HepG2 (cell line): ENCODE data around the gene TRABD. TPM values are rescaled to one million over a fixed set of nuclear protein-coding genes. Genes with fewer than 3 reads are reported as not detected.

ENCODE experiments used
- CBX2 ChIP-seq, 2 experiments: fragments of 200-600 bp in 1 of 2; sonication (generic); formaldehyde crosslinking in 1 of 2; IDR thresholded peaks; 2 replicates each; pipeline versions ENCODE4 v1.7.0 to v1.8.1; 2018 to 2022; ENCODE audit warnings: low read depth in 2 of 2, low read length in 1 of 2, mild to moderate bottlenecking in 1 of 2, missing genetic modification reagents in 1 of 2
- CEBPG ChIP-seq: IDR thresholded peaks from 2 replicates; pipeline ENCODE4 v1.6.1; 2016
- CREB1 ChIP-seq, 2 experiments: fragments of 450-650 bp in 1 of 2; IDR thresholded peaks; 2 replicates each; pipeline ENCODE4 v1.6.1; 2016 to 2017; ENCODE audit warnings: control low read depth in 1 of 2, mild to moderate bottlenecking in 1 of 2, missing compliant biosample characterization in 1 of 2, missing genetic modification characterization in 1 of 2
- CSRNP1 ChIP-seq: sonication (generic); formaldehyde crosslinking; IDR thresholded peaks from 2 replicates; pipeline ENCODE4 v1.8.1; 2023; ENCODE audit warnings: mild to moderate bottlenecking, missing genetic modification reagents
- HNRNPLL ChIP-seq: fragments of 200-400 bp; formaldehyde crosslinking; IDR thresholded peaks from 2 replicates; pipeline ENCODE4 v1.6.1; 2017; ENCODE audit warnings: mild to moderate bottlenecking, low read depth, low read length; ENCODE audit not compliant: poor library complexity, severe bottlenecking
- MAFF ChIP-seq: IDR thresholded peaks from 2 replicates; pipeline ENCODE4 v1.6.1; 2011; ENCODE audit warnings: low read depth, low read length, improper control_type of control experiment
- MLLT10 ChIP-seq: sonication (generic); formaldehyde crosslinking; IDR thresholded peaks from 2 replicates; pipeline ENCODE4 v1.4.0; 2020; ENCODE audit warnings: missing genetic modification reagents
- SMAD1 ChIP-seq: sonication (generic); formaldehyde crosslinking; IDR thresholded peaks from 2 replicates; pipeline ENCODE4 v1.4.0; 2020; ENCODE audit warnings: missing genetic modification reagents, low read depth, mild to moderate bottlenecking, borderline replicate concordance
- THAP11 ChIP-seq: IDR thresholded peaks from 2 replicates; pipeline ENCODE4 v1.6.1; 2016; ENCODE audit warnings: missing biosample characterization, missing genetic modification reagents
- UBTF ChIP-seq: sonication (generic); formaldehyde crosslinking; IDR thresholded peaks from 2 replicates; pipeline ENCODE4 v1.4.0; 2020; ENCODE audit warnings: mild to moderate bottlenecking, missing genetic modification reagents
- ZNF430 ChIP-seq: sonication (generic); formaldehyde crosslinking; IDR thresholded peaks from 2 replicates; pipeline ENCODE4 v1.9.0; 2021; ENCODE audit warnings: mild to moderate bottlenecking, missing genetic modification reagents
- ZNF44 ChIP-seq: sonication (generic); formaldehyde crosslinking; IDR thresholded peaks from 2 replicates; pipeline ENCODE4 v1.5.1; 2020; ENCODE audit warnings: mild to moderate bottlenecking, missing genetic modification reagents
- ZNF530 ChIP-seq: sonication (generic); formaldehyde crosslinking; IDR thresholded peaks from 2 replicates; pipeline ENCODE4 v1.5.0; 2020; ENCODE audit warnings: low read depth, mild to moderate bottlenecking, missing genetic modification reagents
- ZNF547 ChIP-seq: sonication (generic); formaldehyde crosslinking; IDR thresholded peaks from 2 replicates; pipeline ENCODE4 v1.5.1; 2020; ENCODE audit warnings: mild to moderate bottlenecking, missing genetic modification reagents
- ZNF558 ChIP-seq: sonication (generic); formaldehyde crosslinking; IDR thresholded peaks from 2 replicates; pipeline ENCODE4 v1.9.0; 2022; ENCODE audit warnings: mild to moderate bottlenecking, missing genetic modification reagents, borderline replicate concordance
- ZNF781 ChIP-seq: sonication (generic); formaldehyde crosslinking; IDR thresholded peaks from 2 replicates; pipeline ENCODE4 v1.5.1; 2020; ENCODE audit warnings: borderline replicate concordance, mild to moderate bottlenecking, missing genetic modification reagents; ENCODE audit errors: not compliant biosample characterization
- ZNF792 ChIP-seq: IDR thresholded peaks from 2 replicates; pipeline ENCODE4 v1.6.1; 2016
- polyA plus RNA-seq, 8 experiments: library from polyadenylated mRNA; depleted of rRNA in 3 of 8; stranded (reverse) in 7 of 8; unstranded in 1 of 8; fragments of >200 nt; fragmentation: Illumina TruSeq in 4 of 8; extraction: Trizol in 4 of 8; gene quantifications; 2 replicates each; pipeline versions ENCODE4 v1.2.1 to v1.2.3, GENCODE V29; 2011 to 2016; ENCODE audit warnings: low read depth in 4 of 8, missing spikeins in 1 of 8, mixed read lengths in 1 of 8; ENCODE audit not compliant: insufficient read depth in 1 of 8
- total RNA-seq, 5 experiments: library from RNA; depleted of rRNA; stranded (reverse); fragments of >200 nt; fragmentation: Illumina TruSeq; extraction: Trizol; gene quantifications; 2 replicates each; pipeline ENCODE4 v1.2.3, GENCODE V29; 2016; ENCODE audit warnings: low read depth in 1 of 5
- TF ChIP-seq, protein P1 (sequence below): sonication (generic); formaldehyde crosslinking; IDR thresholded peaks from 2 replicates; pipeline ENCODE4 v1.5.1; 2020; ENCODE audit warnings: missing genetic modification reagents, mild to moderate bottlenecking, borderline replicate concordance
- TF ChIP-seq, protein P2 (sequence below): sonication (generic); formaldehyde crosslinking; IDR thresholded peaks from 2 replicates; pipeline ENCODE4 v1.9.0; 2022; ENCODE audit warnings: missing genetic modification reagents, mild to moderate bottlenecking, borderline replicate concordance
- TF ChIP-seq, protein P3 (sequence below): sonication (generic); formaldehyde crosslinking; IDR thresholded peaks from 2 replicates; pipeline ENCODE4 v1.8.0; 2022; ENCODE audit warnings: missing genetic modification reagents, low read depth, mild to moderate bottlenecking, borderline replicate concordance

The TRABD gene
- total and polyA plus RNA-seq, 2 of the 13 experiments (the other 11 are each of a cell fraction or from before 2014, with no cell fraction given): 21.5 to 28.9 TPM

GRCh38 chr22:50184004-50184901 lies 1.5 kb upstream of the TRABD start (continued):
- TF ChIP-seq, protein P1, sequence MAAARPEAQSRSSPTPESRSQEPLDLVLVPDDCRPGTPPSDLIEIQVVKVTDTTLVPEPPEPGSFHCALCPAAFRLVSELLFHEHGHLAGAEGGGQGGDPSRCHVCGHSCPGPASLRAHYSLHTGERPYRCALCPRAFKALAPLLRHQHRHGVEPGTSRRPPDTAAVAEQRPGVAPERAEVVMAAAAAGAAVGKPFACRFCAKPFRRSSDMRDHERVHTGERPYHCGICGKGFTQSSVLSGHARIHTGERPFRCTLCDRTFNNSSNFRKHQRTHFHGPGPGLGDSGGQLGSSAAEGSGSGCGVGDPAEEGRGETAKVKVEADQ (CRISPR knock-in tag): no peak
- TF ChIP-seq SMAD1 (CRISPR knock-in tag) (no peak), CSRNP1 (CRISPR knock-in tag) (no peak; the same call in 1 of the 2 replicates), ZNF781 (no peak), ZNF430 (CRISPR knock-in tag) (no peak), ZNF792 (no peak), CEBPG (CRISPR knock-in tag) (peak; percentile 44; the same call in 1 of the 2 replicates), UBTF (CRISPR knock-in tag) (no peak), ZNF558 (0 out of 2 replicates have a peak, but pooled peaks have one; percentile 28), MLLT10 (CRISPR knock-in tag) (no peak), MAFF (no peak), ZNF44 (no peak), THAP11 (CRISPR knock-in tag) (peak; percentile 77), ZNF530 (CRISPR knock-in tag) (no peak), CREB1 (IDR thresholded peaks at IDR 0.05) (no peak), CREB1 (CRISPR knock-in tag; IDR thresholded peaks at IDR 0.05) (no peak), ZNF547 (no peak), CBX2 (IDR thresholded peaks at IDR 0.05; ENCODE audit: low read depth, low read length) (no peak), CBX2 (CRISPR knock-in tag; IDR thresholded peaks at IDR 0.05; ENCODE audit: low read depth) (no peak), HNRNPLL (peak; percentile 18)
- TF ChIP-seq, protein P2, sequence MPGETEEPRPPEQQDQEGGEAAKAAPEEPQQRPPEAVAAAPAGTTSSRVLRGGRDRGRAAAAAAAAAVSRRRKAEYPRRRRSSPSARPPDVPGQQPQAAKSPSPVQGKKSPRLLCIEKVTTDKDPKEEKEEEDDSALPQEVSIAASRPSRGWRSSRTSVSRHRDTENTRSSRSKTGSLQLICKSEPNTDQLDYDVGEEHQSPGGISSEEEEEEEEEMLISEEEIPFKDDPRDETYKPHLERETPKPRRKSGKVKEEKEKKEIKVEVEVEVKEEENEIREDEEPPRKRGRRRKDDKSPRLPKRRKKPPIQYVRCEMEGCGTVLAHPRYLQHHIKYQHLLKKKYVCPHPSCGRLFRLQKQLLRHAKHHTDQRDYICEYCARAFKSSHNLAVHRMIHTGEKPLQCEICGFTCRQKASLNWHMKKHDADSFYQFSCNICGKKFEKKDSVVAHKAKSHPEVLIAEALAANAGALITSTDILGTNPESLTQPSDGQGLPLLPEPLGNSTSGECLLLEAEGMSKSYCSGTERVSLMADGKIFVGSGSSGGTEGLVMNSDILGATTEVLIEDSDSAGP: peak; percentile 33; the same call in 1 of the 2 replicates
- TF ChIP-seq, protein P3, sequence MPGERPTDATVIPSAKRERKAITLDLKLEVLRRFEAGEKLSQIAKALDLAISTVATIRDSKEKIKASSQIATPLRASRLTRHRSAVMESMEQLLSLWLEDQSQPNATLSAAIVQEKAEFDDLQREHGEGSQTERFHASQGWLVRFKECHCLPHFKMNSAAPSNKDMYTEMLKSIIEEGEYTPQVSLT (CRISPR knock-in tag): no peak
